GM18517 (cell line): ENCODE results near the gene COL9A3.

ENCODE experiments used
- ATAC-seq: cut with Tn5 transposase; IDR thresholded peaks from one replicate; pipeline ENCODE4 v1.9.1; 2021; ENCODE audit warnings: mild to moderate bottlenecking, moderate library complexity; ENCODE audit not compliant: unreplicated experiment

COL9A3 gene

DNA sequence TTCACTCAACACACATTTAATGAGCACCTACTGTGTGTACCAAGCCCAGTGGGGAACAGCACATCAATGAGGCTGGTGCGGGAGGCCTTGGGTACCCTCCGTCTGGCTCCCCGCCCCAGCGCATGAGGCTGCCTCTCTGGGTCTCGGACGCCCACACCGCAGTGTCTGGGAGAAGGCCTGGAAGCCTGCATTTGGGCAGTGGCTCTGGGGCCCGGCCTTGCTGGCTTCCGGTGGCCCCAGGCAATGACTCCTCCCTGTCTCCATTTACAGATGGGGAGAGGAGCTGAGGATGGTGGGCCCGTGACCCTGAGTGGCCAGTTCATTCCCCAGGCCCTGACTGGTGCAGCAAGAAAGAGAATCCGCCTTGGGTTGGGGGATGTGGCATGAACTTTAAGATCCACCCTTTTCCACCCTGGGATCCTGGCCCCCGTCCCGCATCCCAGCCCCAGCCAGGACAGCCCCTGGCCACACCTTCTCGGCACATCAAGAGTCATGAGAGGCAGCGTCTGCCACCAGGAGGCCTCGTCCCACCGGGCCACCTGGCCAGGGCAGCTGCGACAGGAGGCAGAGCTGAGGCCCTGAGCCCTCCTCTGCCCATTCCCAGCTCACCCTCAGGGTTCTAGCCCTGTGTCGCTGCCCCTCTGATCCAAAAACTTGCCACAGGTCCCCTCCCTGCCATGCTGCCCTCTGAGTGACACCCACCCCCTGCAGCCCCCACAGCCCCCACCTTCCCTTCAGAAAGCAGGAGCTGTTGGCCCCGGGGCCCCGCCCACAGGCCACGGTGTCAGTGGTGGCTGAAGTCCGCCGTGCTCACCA is 38.0 kb upstream of the COL9A3 start:
- no peak for ATAC-seq

DNA sequence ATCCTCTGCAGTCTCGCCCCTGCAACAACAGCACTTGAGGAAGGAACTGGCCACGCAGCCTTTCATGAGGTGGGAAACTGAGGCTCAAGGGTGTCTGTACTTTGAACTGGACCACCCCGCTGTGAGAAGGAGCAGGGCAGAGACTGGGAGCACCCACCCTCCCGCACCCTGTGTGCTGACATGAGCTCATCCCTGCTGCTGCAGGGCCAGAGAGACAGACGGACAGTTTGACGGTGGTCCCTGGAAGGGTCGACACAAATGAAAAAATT is 37.5 kb upstream of the COL9A3 start:
- no peak for ATAC-seq

GRCh38 chr20:62780204-62780603 is 36.6 kb upstream of the COL9A3 start:
- ATAC-seq: no peak

- no peak for ATAC-seq
These were observed 36.2 kb upstream of the COL9A3 start for GRCh38 chr20:62780696-62781095.

GRCh38 chr20:62782149-62782892 is 34.5 kb upstream of the COL9A3 start:
- ATAC-seq: no peak

DNA sequence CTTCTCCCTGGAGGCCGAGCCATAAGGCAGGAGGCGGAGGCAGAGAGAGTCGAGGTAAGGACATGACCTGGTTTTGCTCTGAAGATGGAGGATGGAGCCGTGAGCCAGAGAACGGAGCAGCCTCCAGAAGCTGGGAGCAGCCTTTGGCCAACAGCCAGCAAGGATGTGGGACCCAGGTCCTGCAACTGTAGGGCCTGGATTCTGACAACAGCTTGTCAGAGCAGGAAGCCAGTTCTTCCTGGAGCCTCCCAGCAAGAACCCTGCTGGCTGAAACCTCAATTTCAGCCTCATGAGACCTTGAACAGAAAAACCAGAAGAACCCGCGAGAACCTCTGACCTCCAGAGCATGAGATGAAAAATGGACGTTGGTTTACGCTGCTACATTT is 34.0 kb upstream of the COL9A3 start:
- no peak for ATAC-seq

GRCh38 chr20:62784497-62784896 is 32.4 kb upstream of the COL9A3 start:
- no peak for ATAC-seq

DNA sequence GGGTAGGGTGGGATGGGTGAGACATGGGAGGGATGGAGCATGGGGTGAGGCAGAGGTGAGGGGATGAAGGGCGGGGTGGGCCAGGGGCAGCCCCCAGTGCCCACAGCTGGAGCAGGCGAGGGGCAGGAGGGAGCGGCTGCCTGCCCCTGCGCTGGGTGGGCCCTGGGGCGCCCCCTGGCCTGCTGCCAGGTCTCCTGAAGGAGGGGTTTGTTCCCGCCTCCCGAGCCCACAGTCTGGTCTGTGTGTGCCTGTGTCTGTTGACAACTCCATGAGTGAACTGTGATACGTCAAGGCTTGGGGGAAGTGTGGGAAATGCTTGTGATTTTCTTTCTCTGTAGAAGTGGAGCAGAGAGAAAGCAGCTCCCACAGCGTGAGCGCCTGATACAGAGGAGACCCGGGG is 31.5 kb upstream of the COL9A3 start:
- no peak for ATAC-seq

DNA sequence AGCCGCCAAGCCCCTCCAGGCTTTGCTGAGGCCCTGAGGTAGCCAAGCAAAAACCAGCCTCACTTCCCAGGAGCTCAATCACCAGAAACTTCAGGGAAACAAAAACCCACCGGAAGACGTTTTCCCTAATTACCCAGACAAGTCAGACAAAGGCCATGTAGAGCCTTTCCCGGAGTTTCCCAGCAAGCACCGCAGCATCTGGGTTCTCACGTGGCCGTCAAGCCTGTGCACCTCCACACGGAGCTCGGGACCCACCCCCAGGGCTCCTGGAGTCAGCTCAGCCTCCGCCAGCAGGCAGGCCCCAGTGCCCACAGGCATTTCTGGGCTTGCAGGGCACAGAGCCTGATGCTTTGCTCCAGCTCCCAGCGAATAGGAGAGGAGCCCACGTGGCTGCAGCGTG is 30.7 kb upstream of the COL9A3 start:
- no peak for ATAC-seq

DNA sequence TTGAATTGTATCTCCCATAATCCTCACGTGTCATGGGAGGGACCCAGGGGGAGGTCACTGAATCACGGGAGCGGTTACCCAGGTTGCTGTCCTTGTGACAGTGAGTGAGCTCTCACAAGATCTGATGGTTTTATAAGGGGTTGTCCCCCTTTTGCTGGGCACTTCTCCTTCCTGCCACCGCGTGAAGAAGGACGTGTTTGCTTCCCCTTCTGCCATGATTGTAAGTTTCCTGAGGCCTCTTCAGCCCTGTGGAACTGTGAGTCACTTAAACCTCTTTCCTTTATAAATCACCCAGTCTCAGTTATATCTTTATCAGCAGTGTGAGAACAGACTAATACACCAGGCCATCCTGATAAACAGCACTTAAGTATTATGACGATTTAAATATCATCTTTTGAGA is 29.5 kb upstream of the COL9A3 start:
- ATAC-seq: no peak

DNA sequence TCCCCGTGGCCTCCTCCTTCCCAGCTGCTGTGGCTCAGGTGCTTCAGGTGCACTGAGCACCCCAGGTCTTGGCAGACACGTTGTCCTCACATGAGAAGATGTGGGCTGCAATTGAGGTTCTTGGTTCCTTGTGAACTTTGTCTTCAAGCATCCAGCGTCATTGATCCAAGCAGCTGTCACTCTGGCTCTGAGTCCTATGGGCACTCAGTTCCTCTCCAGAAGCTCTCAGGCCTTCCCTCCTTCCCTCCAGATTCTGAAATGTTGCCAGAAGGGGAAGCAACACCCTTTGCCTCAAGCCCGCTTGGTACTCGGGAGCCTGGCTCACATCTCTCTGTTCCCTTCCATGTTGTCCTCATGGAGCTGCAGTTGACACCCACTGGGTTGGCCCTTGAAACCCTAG is 29.0 kb upstream of the COL9A3 start:
- no peak for ATAC-seq

- no peak for ATAC-seq
These were observed 28.2 kb upstream of the COL9A3 start for GRCh38 chr20:62788607-62789006.

GRCh38 chr20:62790075-62790474 is 26.8 kb upstream of the COL9A3 start:
- ATAC-seq: no peak

GRCh38 chr20:62791301-62792181 is 25.3 kb upstream of the COL9A3 start:
- no peak for ATAC-seq

DNA sequence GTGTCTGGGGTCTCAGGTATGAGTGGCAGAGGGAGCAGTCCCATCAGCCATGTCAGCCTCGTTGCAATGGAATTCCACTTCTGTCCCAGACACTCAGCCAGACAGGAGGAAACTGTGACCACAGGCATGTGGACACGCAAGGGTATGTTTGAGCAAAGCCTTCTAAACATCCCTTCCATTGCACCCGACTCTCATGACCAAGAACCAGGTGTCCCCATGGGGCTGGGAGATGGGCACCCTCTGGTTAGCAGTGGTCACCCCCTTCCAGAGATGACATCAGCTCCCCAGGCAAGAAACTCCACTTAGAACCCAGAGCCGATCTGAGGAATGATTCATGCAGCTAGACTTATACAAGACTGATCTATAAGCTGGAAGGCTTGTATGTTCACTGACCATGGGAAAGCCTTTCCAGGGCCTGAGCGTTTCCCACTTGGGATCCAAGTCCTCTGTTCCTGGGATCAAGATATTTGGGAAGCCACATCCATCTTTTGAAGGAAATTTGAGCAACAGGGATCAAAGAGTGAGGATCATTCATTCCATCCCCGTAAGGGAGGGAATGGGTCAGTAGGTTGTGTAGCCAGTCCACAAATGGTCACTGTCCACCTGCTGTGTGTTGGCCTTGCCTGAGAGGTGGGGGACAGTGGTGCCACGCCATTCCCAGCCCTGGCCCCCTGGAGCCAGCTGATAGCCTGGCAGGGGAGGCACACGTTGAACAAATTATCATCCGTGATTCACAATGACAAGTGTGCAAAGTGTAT is 24.5 kb upstream of the COL9A3 start:
- ATAC-seq: no peak

DNA sequence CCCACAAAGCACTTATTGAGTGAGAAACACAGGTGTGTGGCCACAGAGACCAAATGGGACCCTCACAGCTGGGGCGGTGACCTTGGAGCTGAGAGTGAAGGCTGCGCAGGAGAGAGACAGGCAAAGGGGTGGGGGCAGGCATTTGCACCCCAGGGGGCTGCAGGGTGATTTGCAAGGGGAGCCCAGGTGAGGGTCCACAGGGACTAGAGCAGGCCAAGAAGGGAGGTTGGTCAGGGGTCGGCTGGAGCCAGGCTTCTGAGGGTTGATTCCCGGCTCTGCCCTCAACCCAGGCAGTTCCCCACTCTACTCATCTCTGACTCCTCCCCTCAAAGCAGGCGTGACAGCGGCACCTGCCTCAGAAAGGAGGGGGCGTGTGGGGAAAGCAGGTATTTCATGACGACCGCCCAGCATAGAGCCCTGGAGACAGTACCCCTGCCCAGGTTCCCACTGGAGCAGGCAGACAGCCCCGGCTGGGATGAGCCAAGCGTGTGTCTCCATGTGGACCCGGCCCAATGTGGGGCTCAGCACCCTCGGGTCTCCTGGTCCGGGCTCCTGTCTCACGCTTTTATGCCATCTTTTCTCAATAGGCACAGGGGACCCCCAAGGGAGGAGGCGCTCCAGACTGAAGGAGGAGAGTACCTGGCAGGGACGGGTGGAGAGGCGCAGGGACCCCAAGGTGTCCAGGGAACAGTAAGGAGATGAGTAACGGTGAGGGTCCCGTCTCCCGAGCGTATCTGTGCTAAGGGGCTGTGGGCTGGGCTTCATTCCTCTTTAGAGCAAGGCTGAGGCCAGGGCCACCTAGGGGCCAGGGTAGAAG is 23.7 kb upstream of the COL9A3 start:
- no peak for ATAC-seq

- ATAC-seq: no peak
These were observed 23.2 kb upstream of the COL9A3 start for GRCh38 chr20:62793757-62794006.

DNA sequence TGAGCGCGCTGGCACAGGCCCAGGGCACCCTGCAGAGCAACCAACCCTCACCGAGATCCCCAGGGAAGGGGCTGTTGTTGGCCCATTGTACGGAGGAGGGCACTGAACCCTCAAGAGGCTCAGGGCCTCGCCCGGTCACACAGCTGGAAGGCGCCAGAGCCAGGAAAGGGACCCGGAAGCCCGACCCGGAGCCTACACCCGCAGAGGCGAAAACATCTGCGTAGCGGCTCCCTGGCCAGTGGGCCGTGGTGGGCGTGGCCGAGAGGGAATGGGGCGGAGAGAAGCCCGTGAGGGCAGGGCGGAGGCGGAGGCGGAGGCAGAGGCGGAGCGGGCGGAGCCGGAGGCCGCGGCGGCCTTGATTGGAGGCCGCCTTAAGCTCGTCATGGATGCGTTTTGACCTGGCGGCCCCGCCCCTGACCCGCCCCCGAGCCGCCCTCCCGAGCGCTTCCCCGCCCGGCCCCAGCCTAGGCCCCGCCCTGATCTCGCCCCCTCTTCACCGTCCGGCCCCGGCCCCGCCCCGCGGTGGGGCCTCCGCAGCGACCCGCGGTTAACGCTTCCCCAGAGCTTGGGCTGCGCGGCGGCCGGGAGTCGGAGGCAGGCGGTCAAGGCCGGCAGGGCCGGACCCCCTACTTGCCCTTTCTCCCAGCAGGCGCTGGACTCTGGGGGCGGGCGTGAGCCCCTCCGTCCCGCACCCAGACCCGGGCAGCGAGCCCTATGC is 22.7 kb upstream of the COL9A3 start:
- peak; percentile 57 for ATAC-seq

- no peak for ATAC-seq
These were observed 21.7 kb upstream of the COL9A3 start for GRCh38 chr20:62795023-62795761.
